Aorta (tissue), 5 donors: Measurements from ENCODE around the gene MED12L. TPM values are rescaled to one million over a fixed set of nuclear protein-coding genes. Genes with fewer than 3 reads are reported as not detected.

Source experiments
- ATAC-seq: fragments of 200-7000 bp; cut with Tn5 transposase; one replicate; pipeline ENCODE4 v1.9.1; 2022; ENCODE audit warnings: moderate library complexity; ENCODE audit not compliant: low FRiP score
- DNase-seq, 2 donors: peaks; one replicate each; pipeline ENCODE4 v3.0.0-alpha.2; 2020
- H3K27ac ChIP-seq, 2 donors: one replicate each; pipeline ENCODE4 v1.5.1; 2013; ENCODE audit warnings: low read length in 2 of 2, mild to moderate bottlenecking in 2 of 2, moderate library complexity in 2 of 2, control low read depth in 1 of 2, inconsistent platforms in 1 of 2, low read depth in 1 of 2
- H3K27me3 ChIP-seq, 2 donors: one replicate each; pipeline ENCODE4 v1.6.1; 2013; ENCODE audit warnings: control low read depth in 1 of 2, low read length in 1 of 2, mild to moderate bottlenecking in 1 of 2, moderate library complexity in 1 of 2; ENCODE audit not compliant: insufficient read depth in 2 of 2, control insufficient read depth in 1 of 2
- H3K36me3 ChIP-seq, 2 donors: one replicate each; pipeline ENCODE4 v1.6.1; 2013; ENCODE audit warnings: control low read depth in 1 of 2, low read length in 1 of 2, mild to moderate bottlenecking in 1 of 2; ENCODE audit not compliant: insufficient read depth in 2 of 2, control insufficient read depth in 1 of 2
- H3K4me1 ChIP-seq, 2 donors: one replicate each; pipeline ENCODE4 v1.6.1; 2013; ENCODE audit warnings: low read length in 2 of 2, control low read depth in 1 of 2, mild to moderate bottlenecking in 1 of 2, moderate library complexity in 1 of 2; ENCODE audit not compliant: insufficient read depth in 2 of 2, control insufficient read depth in 1 of 2
- H3K4me3 ChIP-seq, 2 donors: one replicate each; pipeline ENCODE4 v1.5.1; 2013; ENCODE audit warnings: low read length in 2 of 2, control low read depth in 1 of 2, mild to moderate bottlenecking in 1 of 2
- H3K9me3 ChIP-seq: one replicate; pipeline ENCODE4 v1.6.1; 2013; ENCODE audit warnings: mild to moderate bottlenecking, low read length; ENCODE audit not compliant: control insufficient read depth
- whole genome bisulfite sequencing, 2 donors: extraction: QIAGEN DNeasy Blood & Tissue Kit; methylation state at CpG; one replicate each; pipeline ENCODE4 v1.1.7; 2013; 5-methylcytosine and 5-hydroxymethylcytosine counted together
- intact Hi-C, 2 donors: fragments of 100-400 bp; cut with DNase I; formaldehyde crosslinking; loops; one replicate each; pipeline versions ENCODE4 v1.14.2 to v1.15.0; 2022
- polyA plus RNA-seq, 2 donors: library from polyadenylated mRNA; stranded (reverse); fragments of 200-250 nt; gene quantifications; one replicate each; pipeline ENCODE4 v1.2.3, GENCODE V29; 2013
- total RNA-seq, 2 donors: library from RNA; stranded (reverse); fragmentation: NEBNext Ultra II Directional; extraction: Animal tissue kit (Norgen Biotek cat#: 25700); gene quantifications; one replicate each; pipeline ENCODE4 v1.2.1, GENCODE V29; 2021
- donor health status: healthy with polysubstance abuse.
- donor health status: Bipolar disorder and iron deficiency.
- donor health status: DM: no; HTN: no; CAD: no.
- donor health status: DM: no; HTN: no; CAD: no.
- donor health status: DM: yes; HTN: yes; CAD: no.

The MED12L gene
- total and polyA plus RNA-seq, 4 donors = 1.1 to 2.3 TPM; not detected in 2

DNA sequence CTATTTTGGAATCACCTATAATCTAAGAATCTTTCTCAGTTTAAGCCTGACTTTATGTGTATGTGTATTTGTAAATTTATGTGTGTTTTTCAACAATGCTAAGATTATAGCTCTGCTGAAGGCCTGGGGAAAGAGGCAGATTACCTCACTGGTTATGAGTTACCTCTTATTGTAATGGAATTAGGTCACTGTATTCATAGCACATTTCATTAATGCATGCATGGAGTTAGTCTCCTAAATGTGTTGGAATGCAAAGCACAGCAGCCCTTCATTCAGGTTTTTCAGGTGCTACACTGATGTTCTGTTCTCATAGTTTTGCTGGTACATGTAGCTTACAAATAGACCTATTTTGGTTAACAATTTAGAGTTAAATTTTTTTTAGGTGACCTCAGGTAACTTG lies 221.7 kb downstream of the MED12L start:
- peaks cover 0 to 4% of the 10 kb centered on the region in 2 donors for H3K4me1 ChIP-seq
- no peaks in the 10 kb centered on the region for H3K36me3 ChIP-seq
- H3K9me3 ChIP-seq = no peaks in the 10 kb centered on the region
- no peaks in the 10 kb centered on the region for H3K27me3 ChIP-seq
- H3K4me3 ChIP-seq = no peak overlapping the region
- no peak for DNase-seq
- no peak overlapping the region for H3K27ac ChIP-seq
- intact Hi-C loops = no loop called here
- no peak for ATAC-seq

DNA sequence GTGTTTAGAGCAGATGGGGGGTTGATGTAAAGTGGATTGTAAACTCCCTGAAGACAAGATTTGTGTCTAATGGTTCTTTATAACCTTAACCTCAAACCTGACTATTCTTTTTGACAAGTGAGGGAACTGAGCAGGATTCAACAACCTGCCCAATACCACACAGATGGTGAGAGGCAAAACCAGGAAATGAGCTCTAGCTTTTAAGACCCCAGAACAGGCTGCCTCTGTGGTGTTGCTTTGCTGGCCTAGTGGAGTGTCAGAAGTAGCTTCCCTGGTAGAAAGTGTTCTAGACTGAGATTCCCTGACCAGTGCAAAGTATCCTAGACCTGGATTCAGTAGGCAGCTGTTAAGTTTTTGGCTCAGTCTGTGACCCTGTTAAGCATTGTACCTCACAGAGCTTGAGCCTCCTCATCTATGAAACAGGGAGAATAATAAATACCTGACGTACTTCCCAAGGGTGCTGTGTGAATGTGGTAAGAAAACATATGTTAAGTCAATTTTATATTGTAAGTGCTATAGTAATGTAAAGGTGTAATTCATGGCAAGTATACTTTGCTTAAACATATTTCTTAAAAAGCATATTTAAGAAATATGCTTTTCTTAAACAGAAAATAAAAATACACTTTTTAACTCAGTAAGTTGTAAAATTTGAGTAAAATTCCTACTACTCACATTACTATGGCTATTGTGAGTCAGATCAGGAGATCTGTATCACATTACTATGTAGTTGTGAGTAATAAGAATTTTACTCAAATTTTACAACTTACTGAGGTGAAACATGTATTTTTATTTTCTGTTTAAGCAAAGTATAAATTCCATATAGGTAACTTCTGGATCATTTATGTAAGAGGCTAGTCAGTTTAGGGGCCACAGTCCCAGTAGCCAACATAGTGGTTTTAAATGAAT lies 222.4 kb downstream of the MED12L start:
- H3K27me3 ChIP-seq = no peaks in the 10 kb centered on the region
- DNase-seq = no peak
- WGBS, 2 donors = 97% methylated on average over 1 of the region's 1 CpG

DNA sequence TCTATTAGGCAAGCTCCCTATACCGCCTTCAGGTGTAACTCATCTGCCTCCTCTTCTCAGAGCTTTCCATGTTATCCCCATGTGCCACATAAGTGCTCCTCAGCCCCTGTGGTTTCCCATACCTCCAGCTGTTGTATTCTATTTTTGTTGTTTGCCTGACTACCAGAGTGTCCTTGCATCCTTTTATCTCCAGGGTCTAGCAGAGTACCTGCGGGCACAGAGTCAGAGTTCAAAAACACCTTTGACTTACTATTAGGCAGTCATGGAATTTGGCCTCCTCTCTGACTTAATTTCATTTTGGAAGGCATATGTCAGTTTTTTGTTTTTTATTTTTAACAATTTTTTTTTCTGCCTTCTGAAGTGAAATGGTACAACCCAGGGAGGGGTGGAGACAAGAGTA lies 224.1 kb downstream of the MED12L start:
- Histone ChIP-seq H3K36me3 (no peaks in the 10 kb centered on the region), H3K27ac (no peak overlapping the region), H3K9me3 (no peaks in the 10 kb centered on the region), H3K4me1 (peaks cover 0 to 4% of the 10 kb centered on the region in 2 donors), H3K27me3 (no peaks in the 10 kb centered on the region), H3K4me3 (no peak overlapping the region)
- no peak for ATAC-seq
- WGBS, 2 donors = 97 to 98% methylated on average over 2 of the region's 2 CpGs
- intact Hi-C loops = no loop called here
- no peak for DNase-seq

More for the DNA sequence above, 222.4 kb downstream of the MED12L start:
- H3K4me3 ChIP-seq = no peak overlapping the region
- H3K27ac ChIP-seq = no peak overlapping the region
- no peak for ATAC-seq
- H3K36me3 ChIP-seq = no peaks in the 10 kb centered on the region
- no peaks in the 10 kb centered on the region for H3K9me3 ChIP-seq
- intact Hi-C loops = no loop called here
- peaks cover 0 to 4% of the 10 kb centered on the region in 2 donors for H3K4me1 ChIP-seq

DNA sequence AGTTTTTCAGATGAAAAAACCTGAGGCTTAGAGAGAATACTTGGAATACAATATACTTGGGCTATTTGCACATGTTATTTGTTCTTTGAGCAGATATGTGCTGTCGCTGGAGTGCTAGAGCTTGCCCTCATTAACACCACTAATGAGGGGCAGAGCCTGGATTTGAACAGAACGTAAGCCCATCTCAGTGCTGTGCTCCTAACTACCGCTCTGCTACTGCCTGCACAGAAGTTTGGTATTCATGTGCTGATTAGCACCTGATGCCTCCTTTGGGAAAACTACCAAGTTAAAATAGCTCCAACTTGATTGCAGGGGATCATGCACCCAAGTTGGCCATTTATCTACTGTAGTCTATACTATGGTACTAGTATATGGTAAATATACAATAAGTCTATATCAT lies 227.5 kb downstream of the MED12L start:
- Histone ChIP-seq H3K27ac (no peak overlapping the region), H3K4me3 (no peak overlapping the region), H3K36me3 (no peaks in the 10 kb centered on the region), H3K27me3 (no peaks in the 10 kb centered on the region), H3K4me1 (no peaks in the 10 kb centered on the region), H3K9me3 (no peaks in the 10 kb centered on the region)
- intact Hi-C loops = no loop called here
- 92 to 93% methylated on average over 3 of the region's 3 CpGs for WGBS, 2 donors
- ATAC-seq = no peak
- no peak for DNase-seq

DNA sequence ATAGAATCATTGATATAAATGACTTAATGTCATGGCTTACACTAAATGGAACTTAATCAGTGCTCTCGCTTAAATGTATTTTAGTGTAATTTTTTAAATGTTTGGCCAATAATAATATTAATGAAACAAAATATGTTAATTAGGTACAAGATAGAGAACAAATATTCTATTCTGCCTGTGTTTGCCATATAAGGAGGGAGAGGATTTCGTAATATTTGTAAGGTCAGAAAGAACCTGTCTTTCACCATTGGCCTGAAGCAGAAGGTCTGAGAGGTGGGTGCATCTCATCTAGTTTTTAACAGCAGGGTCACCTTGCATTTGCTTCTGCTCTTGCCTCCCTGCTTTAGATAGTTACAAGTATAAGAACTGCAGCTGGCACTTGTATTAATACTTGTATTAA lies 228.7 kb downstream of the MED12L start:
- 89 to 98% methylated on average over 2 of the region's 2 CpGs for WGBS, 2 donors
- ATAC-seq = no peak
- Histone ChIP-seq H3K9me3 (no peaks in the 10 kb centered on the region), H3K27me3 (no peaks in the 10 kb centered on the region), H3K4me1 (no peaks in the 10 kb centered on the region), H3K27ac (no peak overlapping the region), H3K36me3 (no peaks in the 10 kb centered on the region), H3K4me3 (no peak overlapping the region)
- intact Hi-C loops = no loop called here
- DNase-seq = no peak

DNA sequence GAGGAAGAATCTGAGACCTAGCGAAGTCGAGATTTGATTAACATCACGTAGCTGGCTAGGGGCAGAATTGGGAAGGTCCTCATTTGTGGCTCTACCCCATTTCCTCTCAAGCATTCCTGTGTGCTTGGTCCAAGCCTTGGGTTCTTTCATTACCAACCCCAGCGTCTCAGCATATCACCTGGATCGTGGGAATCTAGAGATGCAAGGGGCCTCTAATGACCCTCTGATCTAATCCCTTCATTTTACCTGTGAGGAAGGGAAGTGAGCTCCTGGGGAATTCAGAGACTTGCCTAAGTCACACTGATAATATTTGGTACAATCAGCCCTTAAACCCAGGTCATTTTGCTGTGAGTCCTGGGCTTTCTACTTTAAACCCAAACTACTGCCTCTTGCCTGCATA lies 229.1 kb downstream of the MED12L start:
- H3K4me3 ChIP-seq = no peak overlapping the region
- ATAC-seq (no peak), DNase-seq (no peak)
- no peaks in the 10 kb centered on the region for H3K27me3 ChIP-seq
- 96 to 97% methylated on average over 5 of the region's 5 CpGs for WGBS, 2 donors
- intact Hi-C loops = no loop called here
- no peaks in the 10 kb centered on the region for H3K36me3 ChIP-seq
- H3K9me3 ChIP-seq = no peaks in the 10 kb centered on the region
- H3K27ac ChIP-seq = no peak overlapping the region
- H3K4me1 ChIP-seq = no peaks in the 10 kb centered on the region

DNA sequence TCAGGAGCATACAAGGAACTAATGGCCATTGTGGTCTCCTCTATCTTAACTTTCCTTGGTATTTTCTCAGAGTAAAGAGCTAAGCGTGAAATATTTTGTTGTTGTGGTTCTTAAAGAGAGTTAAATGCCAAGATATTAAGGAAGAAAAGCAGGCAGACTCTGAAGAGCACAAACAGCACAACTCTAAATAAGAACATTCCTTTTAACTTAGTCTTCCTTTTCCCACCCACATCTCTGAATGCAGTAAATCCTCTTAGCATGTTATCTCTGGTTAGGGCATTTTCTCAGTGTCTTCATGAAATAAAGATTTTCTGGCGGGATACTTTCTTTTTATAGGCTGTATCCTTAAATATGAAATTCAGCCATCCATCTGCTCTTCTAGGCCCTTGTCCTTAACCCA lies 229.7 kb downstream of the MED12L start:
- Histone ChIP-seq H3K36me3 (no peaks in the 10 kb centered on the region), H3K4me1 (no peaks in the 10 kb centered on the region), H3K4me3 (no peak overlapping the region), H3K27ac (no peak overlapping the region), H3K27me3 (no peaks in the 10 kb centered on the region), H3K9me3 (no peaks in the 10 kb centered on the region)
- 69 to 86% methylated on average over 2 of the region's 2 CpGs for WGBS, 2 donors
- ATAC-seq (no peak), DNase-seq (no peak)
- intact Hi-C loops = no loop called here

DNA sequence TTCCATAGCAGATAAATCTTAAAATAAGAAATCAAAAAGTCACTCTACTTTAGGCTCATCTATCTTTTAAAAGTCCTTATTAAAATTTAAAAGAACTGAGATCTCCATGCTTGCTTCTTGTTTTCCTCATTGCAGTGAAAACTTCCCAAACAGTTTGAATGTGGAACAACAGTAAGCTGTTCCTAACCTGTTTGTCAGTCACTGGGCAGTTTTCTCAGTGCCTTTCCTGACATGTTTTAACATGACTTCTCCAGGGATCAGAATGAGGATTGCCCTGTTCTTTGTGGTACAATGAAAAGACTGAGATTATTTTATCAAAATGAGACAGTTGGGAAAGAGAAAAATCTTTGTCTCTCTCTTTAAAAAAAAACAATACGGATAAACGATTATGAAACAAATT lies 230.4 kb downstream of the MED12L start:
- no peak overlapping the region for H3K27ac ChIP-seq
- intact Hi-C loops = no loop called here
- no peaks in the 10 kb centered on the region for H3K27me3 ChIP-seq
- H3K9me3 ChIP-seq = no peaks in the 10 kb centered on the region
- H3K4me1 ChIP-seq = no peaks in the 10 kb centered on the region
- no peak overlapping the region for H3K4me3 ChIP-seq
- 88 to 89% methylated on average over 2 of the region's 2 CpGs for WGBS, 2 donors
- no peak for ATAC-seq
- H3K36me3 ChIP-seq = no peaks in the 10 kb centered on the region
- no peak for DNase-seq

DNA sequence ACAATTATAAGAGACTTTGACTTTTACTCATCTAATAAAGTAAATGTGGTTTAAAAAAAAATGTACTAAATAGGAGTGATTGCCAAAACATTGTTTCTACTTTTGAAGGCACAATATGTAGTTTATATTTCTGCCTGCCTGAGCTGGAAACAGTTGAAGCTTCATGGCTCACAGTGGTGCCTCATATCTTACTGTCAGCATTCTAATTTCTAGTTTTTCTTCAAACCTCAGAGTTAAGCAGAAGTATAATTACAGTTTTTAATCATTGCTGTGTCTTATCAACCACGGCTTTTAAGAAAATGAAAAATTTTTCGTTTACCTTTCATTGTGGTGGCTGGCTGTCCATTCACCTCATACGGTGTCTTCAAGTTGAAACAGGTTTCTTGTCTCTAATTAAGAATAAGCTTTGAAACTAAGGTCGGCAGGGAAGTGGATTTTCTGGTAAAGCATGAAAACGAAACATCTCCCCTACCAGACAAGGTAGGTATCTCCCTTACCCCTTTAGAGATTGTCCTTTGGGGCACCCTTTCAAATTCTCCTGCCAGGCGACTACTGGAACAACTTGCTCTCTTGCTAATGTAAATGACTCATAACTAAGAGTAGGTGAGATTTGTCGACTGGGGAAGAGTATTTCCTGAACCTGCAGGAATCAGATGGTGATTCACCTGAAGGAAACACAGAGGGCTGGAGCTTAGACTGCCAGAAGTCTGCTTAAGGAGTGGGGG lies 231.0 kb downstream of the MED12L start, which contains the start of gene GPR87:
Gene GPR87 (minus strand): TSS at position 554 of the 725 bp plus-strand sequence. CDS start 16,720 bp downstream, outside the sequence.
- no peaks in the 10 kb centered on the region for H3K9me3 ChIP-seq
- intact Hi-C loops = no loop called here
- no peak for DNase-seq
- H3K27ac ChIP-seq = no peak within 1 kb of the TSS
- no peaks in the 10 kb centered on the region for H3K27me3 ChIP-seq
- H3K4me1 ChIP-seq = no peaks in the 10 kb centered on the region
- H3K36me3 ChIP-seq = no peaks in the 10 kb centered on the region
- H3K4me3 ChIP-seq = no peak within 1 kb of the TSS
- no peak for ATAC-seq
- WGBS, 2 donors = 73 to 80% methylated on average over 7 of the region's 7 CpGs
